ENCODE data around the gene POR. TPM values are rescaled to one million over a fixed set of nuclear protein-coding genes. Genes with fewer than 3 reads are reported as not detected.

The POR gene
- total and polyA plus RNA-seq, 2 of the 8 experiments (the other 6 are each of a cell fraction or from before 2014, with no cell fraction given), result 98.7 to 144 TPM

DNA sequence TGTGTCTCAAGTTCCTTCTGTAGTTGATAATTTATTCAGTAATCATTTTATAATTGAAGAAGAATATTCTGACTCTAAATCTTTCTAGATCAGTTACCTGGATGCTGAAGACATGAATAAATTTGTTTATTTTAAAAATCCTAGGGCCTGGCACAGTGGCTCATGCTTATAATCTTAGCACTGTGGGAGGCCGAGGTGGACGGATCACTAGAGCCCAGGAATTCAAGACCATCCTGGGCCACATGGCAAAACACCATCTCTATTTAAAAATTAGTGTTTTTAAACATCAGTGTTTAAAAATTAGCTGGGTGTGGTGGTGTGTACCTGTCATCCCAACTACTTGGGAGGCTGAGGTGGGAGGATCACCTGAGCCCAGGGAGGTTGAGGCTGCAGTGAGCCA is 9.3 kb downstream of the POR start:
- CTCF ChIA-PET (ENCODE audit: partially characterized antibody), result interaction anchor here (1.2 kb wide), 1 partner anchor 96 kb away, joined by 3 read pairs; no protein-coding TSS in a partner anchor
- no peak overlapping the region for H2AK5ac ChIP-seq (ENCODE audit: low read depth, low read length)
- no peak overlapping the region for H4K5ac ChIP-seq (ENCODE audit: insufficient read length, low read depth, low read length)
- H3K56ac ChIP-seq (replicated peaks; ENCODE audit: insufficient read length, low read depth, low read length), result no peak overlapping the region
- H3K79me1 ChIP-seq (ENCODE audit: low read depth, low read length), result peaks cover 23% of the 10 kb centered on the region
- no peaks in the 10 kb centered on the region for H3K27me3 ChIP-seq (replicated peaks in 1 of 4; ENCODE audit: control insufficient read depth in 3 of 4, extremely low read depth in 1 of 4, insufficient read depth in 3 of 4, low read length in 3 of 4)
- H3K36me3 ChIP-seq (ENCODE audit: control insufficient read depth in 2 of 4, insufficient read depth in 4 of 4, low read length in 3 of 4), result peaks cover 0 to 3% (median 1%) of the 10 kb centered on the region in 4 experiments; a peak in 3 of 8 replicates
- H2AFZ ChIP-seq (ENCODE audit: low read length), result no peak overlapping the region
- WGBS, 2 experiments (ENCODE audit: extremely low coverage in 1 of 2, insufficient coverage in 1 of 2, insufficient read length in 1 of 2, insufficient replicate concordance in 2 of 2, low coverage in 1 of 2, low lambda C conversion rate in 2 of 2, missing lambda C conversion rate in 1 of 2), result 100% methylated on average over 2 of the region's 2 CpGs; no CpG with 5 or more reads in 1 of the 2 experiments
- POLR2A ChIA-PET (ENCODE audit: partially characterized antibody), result interaction anchor here (1.0 to 4.7 kb wide), 2 partner anchors 8 to 20 kb away, joined by 3 to 31 read pairs; partner anchors contain the start of gene POR
- H2BK120ac ChIP-seq (replicated peaks; ENCODE audit: low read depth, low read length), result no peak overlapping the region
- H3K79me2 ChIP-seq (ENCODE audit: control insufficient read depth in 1 of 2, insufficient read depth in 2 of 2, low read length in 2 of 2), result peaks cover 37 to 84% of the 10 kb centered on the region in 2 experiments
- no peak for FAIRE-seq
- H3K4me3 ChIP-seq (ENCODE audit: extremely low read depth in 1 of 4, insufficient read depth in 2 of 4, low read depth in 3 of 4, low read length in 4 of 4), result no peak overlapping the region
- no peak overlapping the region for H3K18ac ChIP-seq (ENCODE audit: extremely low read depth, low read length)
- no peak overlapping the region for H2BK12ac ChIP-seq (ENCODE audit: low read depth, low read length)
- H3K9ac ChIP-seq (replicated peaks in 1 of 4; ENCODE audit: extremely low read depth in 1 of 4, low read depth in 3 of 4, low read length in 3 of 4), result no peak overlapping the region
- H4K91ac ChIP-seq (replicated peaks; ENCODE audit: insufficient read length, low read length), result no peak overlapping the region
- no peak overlapping the region for H3K27ac ChIP-seq (ENCODE audit: low read depth, low read length)
- no peak overlapping the region for H4K8ac ChIP-seq (ENCODE audit: extremely low read depth, insufficient read depth, low read length)
- TF ChIP-seq FOSL1 (IDR thresholded peaks at IDR 0.05; ENCODE audit: insufficient read depth, low read depth, low read length) (no peak), POLR2AphosphoS5 (IDR thresholded peaks at IDR 0.05; ENCODE audit: low read depth, low read length) (no peak), YY1 (IDR thresholded peaks at IDR 0.05; ENCODE audit: low read depth, low read length) (no peak), NANOG (IDR thresholded peaks at IDR 0.05; ENCODE audit: insufficient read depth, low read depth, low read length, poor library complexity, severe bottlenecking) (no peak), MAFK (IDR thresholded peaks at IDR 0.05; ENCODE audit: low read depth, low read length) (no peak), RFX5 (IDR thresholded peaks at IDR 0.05; ENCODE audit: borderline replicate concordance, low read depth, low read length) (no peak)
- no peak for DNase-seq (ENCODE audit: low read depth in 1 of 2, low spot score in 2 of 2)
- H2BK5ac ChIP-seq (ENCODE audit: low read depth, low read length), result no peak overlapping the region
- peaks cover 11 to 33% of the 10 kb centered on the region in 2 experiments for H4K20me1 ChIP-seq (replicated peaks in 1 of 2; ENCODE audit: control insufficient read depth in 1 of 2, insufficient read depth in 2 of 2, low read length in 2 of 2)
- peaks cover 0 to 2% (median 0%) of the 10 kb centered on the region in 4 experiments; a peak in 2 of 7 replicates for H3K4me1 ChIP-seq (replicated peaks in 1 of 4; ENCODE audit: control insufficient read depth in 3 of 4, insufficient read depth in 4 of 4, low read length in 3 of 4)
- 0 out of 2 replicates have a peak, but pooled peaks cover 2% of the 10 kb centered on the region for H3K23me2 ChIP-seq (ENCODE audit: low read depth, low read length)
- no peak overlapping the region for H3K23ac ChIP-seq (ENCODE audit: insufficient read length)
- no peak overlapping the region for H3K14ac ChIP-seq (ENCODE audit: insufficient read length)
- H3K4ac ChIP-seq (replicated peaks; ENCODE audit: insufficient read length, low read depth, low read length), result no peak overlapping the region
- no peaks in the 10 kb centered on the region for H3K9me3 ChIP-seq (ENCODE audit: insufficient read depth in 2 of 2, low read depth in 1 of 2, low read length in 1 of 2)
- H2BK20ac ChIP-seq (ENCODE audit: low read length), result no peak overlapping the region
- no peak overlapping the region for H2BK15ac ChIP-seq (ENCODE audit: low read length)
- H3K4me2 ChIP-seq (ENCODE audit: insufficient read depth in 1 of 2, low read depth in 2 of 2, low read length in 2 of 2), result no peak overlapping the region
